Stimulated activated CD4-positive, alpha-beta T cell treated with anti-CD3 and anti-CD28 coated beads, Interleukin-1b, Interleukin-23, amount 100 ng/mL, for 1 hour (primary cell): Measurements from ENCODE around the gene AP5B1.
"Not testable (repeated sequence)": the region's sequence is repeated elsewhere in the genome, so short reads cannot be mapped to it uniquely, and the experiment has no call there.

Experiments used
- DNase-seq, 2 donors: peaks; one replicate each; pipeline ENCODE4 v3.0.0-alpha.2; 2020; ENCODE audit warnings: low read depth in 2 of 2

Gene AP5B1

GRCh38 chr11:65767406-65767805 is 13.4 kb downstream of the AP5B1 start:
- no peak for DNase-seq

DNA sequence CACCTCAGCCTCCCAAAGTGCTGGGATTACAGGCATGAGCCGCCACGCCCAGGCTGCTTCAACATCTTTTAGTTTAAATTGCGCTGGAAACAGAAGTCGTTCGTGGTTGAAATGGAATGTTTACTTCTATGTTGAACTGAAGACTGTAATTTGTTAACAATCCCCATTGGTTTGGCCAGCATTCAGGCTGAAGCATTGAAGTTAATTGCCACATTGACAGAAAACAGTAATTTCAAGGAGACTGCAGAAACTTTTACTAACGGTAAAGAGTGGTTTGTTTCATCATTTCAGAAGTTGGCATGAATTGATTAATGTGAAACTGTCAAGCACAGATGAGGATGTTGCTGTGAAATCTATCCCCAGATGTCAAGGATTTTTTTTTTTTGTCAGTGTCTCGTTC is 14.2 kb downstream of the AP5B1 start:
- no peak for DNase-seq

GRCh38 chr11:65764434-65764833 is 16.3 kb downstream of the AP5B1 start:
- no peak for DNase-seq

GRCh38 chr11:65762816-65763215 is 18.0 kb downstream of the AP5B1 start:
- DNase-seq: not testable (repeated sequence)

- not testable (repeated sequence) for DNase-seq
Measured at GRCh38 chr11:65762169-65762568, 18.6 kb downstream of the AP5B1 start.

DNA sequence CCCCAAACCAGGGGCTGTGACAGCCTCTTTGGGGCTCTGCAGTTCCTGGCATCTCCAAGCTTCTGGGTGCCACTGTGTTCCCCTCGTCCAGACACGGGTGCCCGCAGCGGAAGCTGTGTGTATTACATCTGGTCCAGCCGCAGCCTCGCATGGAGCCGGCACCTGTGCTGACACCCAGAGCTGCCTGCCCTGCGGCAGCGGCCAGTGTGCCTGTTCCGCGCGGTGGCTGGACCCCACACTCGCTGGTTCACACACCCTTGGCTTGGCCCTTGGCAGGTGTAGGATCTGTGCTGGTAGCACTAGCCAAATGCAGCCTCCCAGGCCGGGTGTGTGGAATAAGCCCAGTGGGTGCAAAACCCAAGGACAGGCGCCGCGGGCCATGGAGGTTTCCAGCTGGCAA is 35.7 kb downstream of the AP5B1 start:
- DNase-seq: no peak

DNA sequence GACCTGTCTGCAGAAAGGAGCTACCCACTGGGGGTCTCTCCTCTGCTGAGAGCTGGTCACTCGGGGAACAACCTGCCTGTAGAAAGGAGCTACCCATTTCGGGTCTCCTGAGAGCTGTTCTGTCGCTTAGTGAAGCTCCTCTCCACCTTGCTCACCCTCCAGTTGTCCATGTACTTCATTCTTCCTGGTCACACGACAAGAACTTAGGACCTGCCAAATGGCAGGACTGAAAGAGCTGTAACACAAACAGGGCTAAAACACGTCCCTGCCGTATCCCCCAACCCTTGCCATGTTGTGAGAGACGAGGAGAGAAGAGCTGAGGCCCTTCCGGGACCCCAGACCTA is 36.1 kb downstream of the AP5B1 start:
- no peak for DNase-seq

DNA sequence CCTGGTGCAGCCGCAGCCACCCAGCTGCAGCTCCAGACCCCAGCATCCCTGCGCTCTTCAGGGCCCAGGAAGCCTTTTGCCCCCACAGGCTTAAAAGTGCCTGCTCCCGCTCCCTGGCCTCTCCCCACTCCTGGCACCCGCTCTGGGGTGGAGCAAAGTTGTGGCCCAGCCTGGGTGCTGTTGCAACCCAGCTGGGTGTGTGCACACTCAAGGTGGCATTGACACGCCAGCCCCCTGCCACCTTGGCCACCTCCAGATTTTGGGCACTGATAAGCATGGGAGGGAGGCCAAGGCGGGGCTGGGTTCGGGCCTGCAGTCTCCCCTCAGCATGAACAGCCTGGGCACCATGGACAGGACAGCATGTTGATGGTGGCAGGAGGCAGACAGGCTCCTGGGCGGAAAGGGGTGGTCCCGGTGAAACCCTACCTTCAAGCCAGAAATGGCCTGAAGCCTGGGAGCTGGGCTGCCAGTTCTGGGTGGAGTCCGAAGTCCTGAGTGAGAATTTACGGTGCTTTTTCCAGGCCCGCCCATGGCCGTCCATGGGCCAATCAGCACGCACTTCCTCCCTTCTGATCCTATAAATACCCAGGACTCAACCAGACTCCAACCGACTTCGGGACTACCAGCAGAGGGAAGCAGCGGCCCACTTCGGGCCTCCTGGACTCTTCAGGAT is 36.6 kb downstream of the AP5B1 start:
- DNase-seq: no peak

DNA sequence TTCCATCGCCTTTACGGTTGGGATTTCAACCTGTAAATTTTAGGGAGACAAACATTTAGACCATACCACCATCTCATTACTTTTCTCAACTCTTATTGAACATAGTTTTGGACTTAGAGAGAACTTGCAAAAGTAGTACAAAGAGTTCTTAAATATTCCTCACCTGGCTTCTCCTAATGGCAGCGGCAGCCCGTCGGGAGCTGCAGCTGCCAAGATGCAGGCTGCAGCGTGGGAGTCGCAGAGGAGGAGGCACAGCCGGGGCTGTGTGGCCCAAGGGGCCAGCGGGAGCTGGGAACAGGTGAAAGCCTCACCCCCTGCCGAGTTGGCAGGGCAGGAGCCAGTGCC is 37.1 kb downstream of the AP5B1 start:
- no peak for DNase-seq

GRCh38 chr11:65742353-65742752 is 38.4 kb downstream of the AP5B1 start:
- no peak for DNase-seq

DNA sequence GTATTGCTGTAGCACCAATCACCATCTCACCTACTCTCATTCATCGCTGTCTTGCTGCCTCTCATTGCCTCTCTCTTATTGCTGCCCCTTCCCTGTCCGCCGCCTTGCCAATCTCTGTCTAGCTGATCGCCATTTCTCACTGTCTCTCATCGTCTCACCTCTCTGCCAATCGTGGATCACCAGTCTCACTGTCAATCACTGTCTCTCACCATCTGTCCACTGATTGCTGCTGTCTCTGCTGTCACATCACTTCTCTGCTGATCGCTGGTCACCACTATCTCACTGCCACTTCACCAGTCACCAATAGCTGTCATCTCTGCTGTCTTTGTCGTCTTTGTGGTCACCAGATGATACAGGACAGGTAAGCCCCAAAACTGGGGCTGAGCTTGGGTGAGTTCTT is 39.6 kb downstream of the AP5B1 start:
- DNase-seq: no peak

DNA sequence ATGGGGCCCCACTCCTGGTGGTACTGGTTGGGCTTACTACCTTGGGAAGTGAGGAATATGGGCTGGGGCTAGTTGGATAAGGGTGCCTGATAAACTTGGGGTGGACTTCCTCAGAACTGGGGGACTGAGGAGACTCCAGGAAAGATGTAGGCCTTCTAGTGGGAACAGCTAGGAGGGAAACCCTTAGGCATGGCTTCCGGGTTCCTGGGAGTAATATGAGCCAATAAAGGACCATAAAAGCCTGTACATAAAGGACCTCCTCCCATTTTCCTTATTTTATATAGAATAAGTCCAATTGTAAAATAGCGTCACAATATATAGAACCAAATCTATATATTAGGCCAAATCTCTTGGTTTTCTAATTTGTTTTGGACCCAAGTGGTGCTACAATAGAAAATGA is 41.8 kb downstream of the AP5B1 start:
- DNase-seq: no peak

DNA sequence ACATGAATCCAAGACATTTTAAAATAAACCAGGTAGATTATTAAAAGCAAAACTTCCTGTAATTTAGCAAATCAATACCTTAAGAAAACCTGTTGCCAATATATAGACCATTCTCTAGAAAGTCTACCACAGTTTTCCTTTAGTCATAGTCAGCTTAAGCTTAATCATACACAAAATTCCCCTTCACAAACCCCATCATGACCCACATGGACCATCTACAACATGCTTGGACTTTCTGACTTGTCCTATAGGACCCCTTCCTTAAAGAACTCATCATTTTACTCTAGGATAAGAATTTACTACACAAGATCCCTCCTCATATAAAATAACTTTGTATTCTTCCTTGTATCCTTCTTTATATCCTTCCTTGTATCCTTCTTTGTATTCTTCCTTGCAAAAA is 44.0 kb downstream of the AP5B1 start:
- DNase-seq: no peak

DNA sequence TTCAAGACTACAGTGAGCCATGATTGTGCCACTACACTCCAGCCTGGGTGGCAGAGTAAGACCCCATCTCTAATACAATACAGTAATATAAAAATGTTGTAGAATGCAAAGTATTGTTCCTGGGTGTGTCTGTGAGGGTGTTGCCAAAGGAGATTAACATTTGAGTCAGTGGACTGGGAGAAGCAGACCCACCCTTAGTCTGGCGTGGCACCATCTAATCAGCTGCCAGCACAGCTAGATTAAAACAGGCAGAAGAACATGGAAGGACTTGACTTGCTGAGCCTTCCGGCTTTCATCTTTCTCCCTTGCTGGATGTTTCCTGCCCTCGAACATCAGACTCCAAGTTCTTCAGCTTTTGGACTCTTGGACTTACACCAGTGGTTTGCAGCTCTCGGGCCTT is 45.7 kb downstream of the AP5B1 start:
- DNase-seq: not testable (repeated sequence)

DNA sequence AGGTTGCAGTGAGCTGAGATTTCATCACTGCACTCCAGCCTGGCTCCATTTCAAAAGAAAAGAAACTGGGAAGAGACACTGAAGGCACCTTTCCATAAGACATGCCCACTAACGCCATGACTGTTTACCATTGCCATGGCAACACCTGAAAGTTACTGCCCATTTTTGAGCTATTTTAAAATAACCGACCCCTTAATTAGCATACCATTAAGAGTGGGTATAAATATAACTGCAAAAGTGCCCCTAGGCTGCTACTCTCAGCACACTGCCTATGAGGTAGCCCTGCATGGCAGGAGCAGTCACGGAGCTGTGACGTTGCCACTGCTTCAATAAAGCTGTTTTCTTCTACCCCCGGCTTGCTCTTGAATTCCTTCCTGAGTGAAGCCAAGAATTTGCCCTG is 50.3 kb downstream of the AP5B1 start:
- no peak for DNase-seq

DNA sequence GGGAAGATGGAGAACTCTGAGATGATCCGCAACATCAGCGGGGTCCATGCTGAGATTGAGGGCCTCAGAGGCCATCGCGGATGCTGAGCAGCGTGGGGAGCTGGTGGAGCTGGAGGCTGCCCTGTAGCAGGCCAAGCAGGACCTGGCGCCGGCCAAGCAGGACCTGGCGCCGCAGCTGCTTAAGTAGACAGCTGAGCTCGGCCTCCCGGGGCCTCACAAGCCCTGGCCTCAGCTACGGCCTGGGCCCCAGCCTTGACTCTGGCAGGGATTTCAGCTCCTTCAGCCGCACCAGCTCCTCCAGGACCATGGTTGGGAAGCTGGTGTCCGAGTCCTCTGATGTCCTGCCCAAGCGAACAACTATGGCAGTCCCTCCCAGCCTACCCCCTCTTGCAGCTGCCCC is 52.9 kb downstream of the AP5B1 start:
- DNase-seq: no peak

GRCh38 chr11:65726660-65727059 is 54.1 kb downstream of the AP5B1 start:
- no peak for DNase-seq
